Trophoblast cell (in vitro differentiated cells and primary cell): Measurements from ENCODE around the gene DDHD1.

Experiments
- DNase-seq, 2 donors: peaks; one replicate each; pipeline ENCODE4 v3.0.0-alpha.2; 2016
- H2AFZ ChIP-seq: 2 replicates; pipeline ENCODE4 v1.6.1; 2013; ENCODE audit warnings: low read length, moderate library complexity, mild to moderate bottlenecking; ENCODE audit not compliant: insufficient read depth, poor library complexity
- H2AK5ac ChIP-seq: 2 replicates; pipeline ENCODE4 v1.6.1; 2013; ENCODE audit warnings: mild to moderate bottlenecking, low read length
- H2BK120ac ChIP-seq: 2 replicates; pipeline ENCODE4 v1.6.1; 2013; ENCODE audit warnings: low read length, mild to moderate bottlenecking, moderate library complexity; ENCODE audit not compliant: insufficient read depth, poor library complexity
- H2BK12ac ChIP-seq: 2 replicates; pipeline ENCODE4 v1.6.1; 2013; ENCODE audit warnings: mild to moderate bottlenecking, low read length, moderate library complexity
- H2BK5ac ChIP-seq: 2 replicates; pipeline ENCODE4 v1.6.1; 2013; ENCODE audit warnings: low read length, low read depth, moderate library complexity, mild to moderate bottlenecking; ENCODE audit not compliant: poor library complexity
- H3K14ac ChIP-seq: 2 replicates; pipeline ENCODE4 v1.6.1; 2013; ENCODE audit warnings: mild to moderate bottlenecking, low read length
- H3K18ac ChIP-seq: 2 replicates; pipeline ENCODE4 v1.6.1; 2013; ENCODE audit warnings: mild to moderate bottlenecking, low read length
- H3K23ac ChIP-seq: 2 replicates; pipeline ENCODE4 v1.6.1; 2013; ENCODE audit warnings: low read length
- H3K27ac ChIP-seq: 2 replicates; pipeline ENCODE4 v1.5.1; 2013; ENCODE audit warnings: low read depth, mild to moderate bottlenecking, inconsistent platforms, low read length, moderate library complexity
- H3K27me3 ChIP-seq: 2 replicates; pipeline ENCODE4 v1.6.1; 2013; ENCODE audit warnings: inconsistent platforms, mild to moderate bottlenecking, low read length, moderate library complexity; ENCODE audit not compliant: insufficient read depth
- H3K36me3 ChIP-seq, 2 experiments: 1 replicate in 1 of 2; 2 replicates in 1 of 2; pipeline ENCODE4 v1.6.1; 2013; ENCODE audit warnings: low read length in 2 of 2, mild to moderate bottlenecking in 2 of 2, moderate library complexity in 1 of 2; ENCODE audit not compliant: insufficient read depth in 2 of 2, control insufficient read depth in 1 of 2
- H3K4ac ChIP-seq: 2 replicates; pipeline ENCODE4 v1.6.1; 2013; ENCODE audit warnings: low read depth, mild to moderate bottlenecking, low read length, moderate library complexity
- H3K4me1 ChIP-seq, 2 experiments: 1 replicate in 1 of 2; 2 replicates in 1 of 2; pipeline ENCODE4 v1.6.1; 2013; ENCODE audit warnings: low read length in 2 of 2, mild to moderate bottlenecking in 2 of 2, moderate library complexity in 1 of 2; ENCODE audit not compliant: insufficient read depth in 2 of 2, control insufficient read depth in 1 of 2
- H3K4me2 ChIP-seq: 2 replicates; pipeline ENCODE4 v1.6.1; 2013; ENCODE audit warnings: inconsistent platforms, mild to moderate bottlenecking, low read length, moderate library complexity
- H3K4me3 ChIP-seq: 2 replicates; pipeline ENCODE4 v1.5.1; 2013; ENCODE audit warnings: mild to moderate bottlenecking, low read depth, low read length, inconsistent platforms
- H3K79me1 ChIP-seq: one replicate; pipeline ENCODE4 v1.6.1; 2013; ENCODE audit warnings: low read length
- H3K79me2 ChIP-seq: 2 replicates; pipeline ENCODE4 v1.6.1; 2013; ENCODE audit warnings: low read length, mild to moderate bottlenecking; ENCODE audit not compliant: control insufficient read depth, insufficient read depth, poor library complexity
- H3K9ac ChIP-seq: 2 replicates; pipeline ENCODE4 v1.6.1; 2013; ENCODE audit warnings: mild to moderate bottlenecking, low read length
- H3K9me3 ChIP-seq: 2 replicates; pipeline ENCODE4 v1.6.1; 2013; ENCODE audit warnings: low read depth, mild to moderate bottlenecking, control low read depth, inconsistent platforms, low read length; ENCODE audit not compliant: insufficient read depth
- H4K12ac ChIP-seq: 2 replicates; pipeline ENCODE4 v1.6.1; 2013; ENCODE audit warnings: low read depth, mild to moderate bottlenecking, low read length, moderate library complexity
- H4K8ac ChIP-seq: 2 replicates; pipeline ENCODE4 v1.6.1; 2013; ENCODE audit warnings: low read depth, mild to moderate bottlenecking, low read length, moderate library complexity
- H4K91ac ChIP-seq: one replicate; pipeline ENCODE4 v1.6.1; 2013; ENCODE audit warnings: low read depth, mild to moderate bottlenecking, low read length, moderate library complexity
- WGBS: extraction: QIAGEN DNeasy Blood & Tissue Kit; methylation state at CpG from one replicate; pipeline ENCODE4 v1.1.7; 2013; ENCODE audit warnings: missing lambda C conversion rate; ENCODE audit not compliant: insufficient read length, insufficient coverage; ENCODE audit errors: extremely low coverage; 5-methylcytosine and 5-hydroxymethylcytosine counted together

The DDHD1 gene

DNA sequence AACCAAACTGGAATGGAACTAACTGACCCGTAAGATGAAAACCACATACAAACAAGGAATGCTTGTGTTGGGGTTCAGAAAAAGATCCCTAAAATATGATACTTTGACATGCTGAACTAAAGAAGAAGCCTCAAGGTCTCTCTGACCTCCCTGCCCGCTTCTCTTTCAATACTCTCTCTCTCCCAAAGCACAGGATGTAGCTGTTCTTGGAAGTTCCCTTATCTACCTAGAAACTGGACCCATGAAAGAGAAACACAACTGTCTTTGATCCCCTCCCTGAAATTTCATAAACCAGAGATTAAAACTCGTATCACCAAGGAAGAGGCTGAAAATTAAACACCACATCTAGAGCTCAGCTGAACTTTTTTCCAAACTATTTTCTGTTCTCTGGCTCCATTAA, 125.6 kb downstream of the DDHD1 start:
- Histone ChIP-seq H3K79me1 (no peaks in the 10 kb centered on the region), H3K27ac (no peak overlapping the region), H2BK5ac (no peak overlapping the region), H3K18ac (no peak overlapping the region), H2AFZ (no peak overlapping the region), H3K4me3 (no peak overlapping the region), H3K27me3 (no peaks in the 10 kb centered on the region), H4K91ac (no peak overlapping the region), H3K4me2 (no peak overlapping the region), H2BK120ac (no peak overlapping the region), H3K4me1 (no peaks in the 10 kb centered on the region), H3K9ac (no peak overlapping the region), H3K9me3 (no peaks in the 10 kb centered on the region), H3K14ac (no peak overlapping the region), H3K36me3 (peaks cover 0 to 2% of the 10 kb centered on the region in 2 experiments), H2BK12ac (no peak overlapping the region), H4K8ac (no peak overlapping the region), H3K23ac (no peak overlapping the region), H3K4ac (no peak overlapping the region), H3K79me2 (no peaks in the 10 kb centered on the region), H2AK5ac (no peak overlapping the region), H4K12ac (no peak overlapping the region)
- WGBS: no CpG with 5 or more reads among the region's 3 CpGs
- DNase-seq: no peak

DNA sequence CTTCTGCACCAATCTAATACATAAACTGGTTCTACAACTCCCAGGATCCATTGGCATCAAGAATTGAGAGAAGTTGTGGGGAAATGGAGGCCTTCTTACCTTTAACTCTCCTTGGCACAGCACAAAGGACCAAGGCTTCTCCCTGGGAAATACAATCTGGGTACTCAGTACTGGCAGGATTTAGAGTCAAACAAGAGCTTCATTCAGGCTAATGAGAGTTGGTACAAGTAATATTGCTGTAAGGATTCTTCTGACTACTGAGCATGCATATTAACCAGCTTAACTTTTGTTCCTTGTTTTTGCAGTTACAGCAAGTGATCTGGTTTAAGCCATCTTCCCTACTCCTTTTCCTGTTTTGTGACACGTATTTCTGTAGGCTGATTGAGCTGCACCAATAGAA, 126.1 kb downstream of the DDHD1 start:
- Histone ChIP-seq H2BK5ac (no peak overlapping the region), H3K79me1 (no peaks in the 10 kb centered on the region), H3K4ac (no peak overlapping the region), H3K36me3 (peaks cover 0 to 2% of the 10 kb centered on the region in 2 experiments), H3K4me2 (no peak overlapping the region), H3K27ac (no peak overlapping the region), H4K12ac (no peak overlapping the region), H2BK12ac (no peak overlapping the region), H3K14ac (no peak overlapping the region), H2AK5ac (no peak overlapping the region), H2AFZ (no peak overlapping the region), H3K18ac (no peak overlapping the region), H2BK120ac (no peak overlapping the region), H4K91ac (no peak overlapping the region), H3K79me2 (no peaks in the 10 kb centered on the region), H3K23ac (no peak overlapping the region), H3K4me1 (no peaks in the 10 kb centered on the region), H3K27me3 (no peaks in the 10 kb centered on the region), H3K4me3 (no peak overlapping the region), H3K9ac (no peak overlapping the region), H4K8ac (no peak overlapping the region), H3K9me3 (no peaks in the 10 kb centered on the region)
- no CpG with 5 or more reads among the region's 1 CpG for WGBS
- DNase-seq: no peak

GRCh38 chr14:53023325-53023724, 129.8 kb downstream of the DDHD1 start:
- H3K27me3 ChIP-seq: no peaks in the 10 kb centered on the region
- no peak for DNase-seq
- no peak overlapping the region for H2BK5ac ChIP-seq

DNA sequence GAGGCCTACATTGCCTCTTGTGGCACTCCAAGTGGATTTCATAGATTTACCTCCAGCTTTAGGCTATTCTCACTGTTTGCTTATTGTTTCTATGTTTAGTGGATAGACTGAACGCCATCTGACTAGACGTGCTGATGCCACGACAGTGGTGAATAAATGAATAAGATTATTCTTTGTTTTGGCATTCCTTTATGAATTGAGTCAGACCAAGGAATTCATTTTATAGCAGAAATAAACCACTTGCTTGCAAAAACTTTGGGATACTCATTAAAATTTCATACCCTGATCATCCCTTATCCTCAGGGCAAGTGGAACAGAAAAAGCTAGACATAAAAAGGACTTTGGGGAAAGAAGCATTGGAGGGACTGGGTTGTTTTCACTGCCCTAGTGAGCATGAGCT, 130.5 kb downstream of the DDHD1 start:
- no peak overlapping the region for H2BK12ac ChIP-seq
- DNase-seq: no peak
- H2AFZ ChIP-seq: no peak overlapping the region
- H3K9ac ChIP-seq: no peak overlapping the region
- no peak overlapping the region for H3K18ac ChIP-seq
- H3K36me3 ChIP-seq: no peaks in the 10 kb centered on the region
- H3K9me3 ChIP-seq: no peaks in the 10 kb centered on the region
- H3K23ac ChIP-seq: no peak overlapping the region
- H2BK120ac ChIP-seq: no peak overlapping the region
- no peak overlapping the region for H3K27ac ChIP-seq
- H4K12ac ChIP-seq: no peak overlapping the region
- no peak overlapping the region for H3K4me2 ChIP-seq
- H3K27me3 ChIP-seq: no peaks in the 10 kb centered on the region
- H3K79me2 ChIP-seq: no peaks in the 10 kb centered on the region
- H2AK5ac ChIP-seq: no peak overlapping the region
- no peak overlapping the region for H2BK5ac ChIP-seq
- WGBS: no CpG with 5 or more reads among the region's 3 CpGs
- no peak overlapping the region for H3K4me3 ChIP-seq
- H3K4me1 ChIP-seq: no peaks in the 10 kb centered on the region
- H4K8ac ChIP-seq: no peak overlapping the region
- no peak overlapping the region for H3K14ac ChIP-seq
- no peak overlapping the region for H4K91ac ChIP-seq
- no peak overlapping the region for H3K4ac ChIP-seq
- no peaks in the 10 kb centered on the region for H3K79me1 ChIP-seq

More at GRCh38 chr14:53023325-53023724, 129.8 kb downstream of the DDHD1 start:
- no peak overlapping the region for H3K18ac ChIP-seq
- no peak overlapping the region for H4K12ac ChIP-seq
- H3K4me2 ChIP-seq: no peak overlapping the region
- H2AK5ac ChIP-seq: no peak overlapping the region
- H2BK120ac ChIP-seq: no peak overlapping the region
- no peak overlapping the region for H3K9ac ChIP-seq
- H2BK12ac ChIP-seq: no peak overlapping the region
- H3K27ac ChIP-seq: no peak overlapping the region
- no peak overlapping the region for H3K4ac ChIP-seq
- no peaks in the 10 kb centered on the region for H3K79me2 ChIP-seq
- H3K36me3 ChIP-seq: no peaks in the 10 kb centered on the region
- H3K4me1 ChIP-seq: no peaks in the 10 kb centered on the region
- H3K14ac ChIP-seq: no peak overlapping the region
- H4K8ac ChIP-seq: no peak overlapping the region
- H3K23ac ChIP-seq: no peak overlapping the region
- no peaks in the 10 kb centered on the region for H3K9me3 ChIP-seq
- H2AFZ ChIP-seq: no peak overlapping the region
- H3K79me1 ChIP-seq: no peaks in the 10 kb centered on the region
- H4K91ac ChIP-seq: no peak overlapping the region
- no peak overlapping the region for H3K4me3 ChIP-seq
- no CpG with 5 or more reads among the region's 3 CpGs for WGBS
